Measurements from ENCODE around the gene RHOT2. TPM values are rescaled to one million over a fixed set of nuclear protein-coding genes. Genes with fewer than 3 reads are reported as not detected.

Gene RHOT2
- polyA plus RNA-seq (ENCODE audit: low read depth in 6 of 6) = 10 to 100 TPM; 22.1 to 49.1 (median 35.0) TPM

GRCh38 chr16:667780-668518 lies at the start of gene RHOT2:
Gene RHOT2 (plus strand): TSS chr16:668132. CDS start chr16:668200, 68 bp downstream.
- Mint-ChIP-seq H3K4me1 (peaks cover 6 to 8% (median 7%) of the 10 kb centered on the region in 3 donors), H3K9me3 (no peaks in the 10 kb centered on the region), H3K27me3 (no peaks in the 10 kb centered on the region), H3K36me3 (no peaks in the 10 kb centered on the region), H3K4me3 (peak within 1 kb of the TSS; percentile 79 to 92 (median 82)), H3K27ac (peak within 1 kb of the TSS in 5 of 6 donors; percentile 63 to 95 (median 71))
- ATAC-seq (ENCODE audit: low read depth in 2 of 2) (peak; percentile 96 to 97), DNase-seq (peak; percentile 95)

GRCh38 chr16:619476-620100 lies 48.3 kb upstream of the RHOT2 start:
- Mint-ChIP-seq H3K4me1 (peaks cover 6 to 10% (median 8%) of the 10 kb centered on the region in 3 donors), H3K9me3 (no peaks in the 10 kb centered on the region), H3K36me3 (no peaks in the 10 kb centered on the region), H3K4me3 (no peak overlapping the region), H3K27ac (no peak overlapping the region), H3K27me3 (no peaks in the 10 kb centered on the region)
- DNase-seq (no peak), ATAC-seq (ENCODE audit: low read depth in 2 of 2) (no peak)

DNA sequence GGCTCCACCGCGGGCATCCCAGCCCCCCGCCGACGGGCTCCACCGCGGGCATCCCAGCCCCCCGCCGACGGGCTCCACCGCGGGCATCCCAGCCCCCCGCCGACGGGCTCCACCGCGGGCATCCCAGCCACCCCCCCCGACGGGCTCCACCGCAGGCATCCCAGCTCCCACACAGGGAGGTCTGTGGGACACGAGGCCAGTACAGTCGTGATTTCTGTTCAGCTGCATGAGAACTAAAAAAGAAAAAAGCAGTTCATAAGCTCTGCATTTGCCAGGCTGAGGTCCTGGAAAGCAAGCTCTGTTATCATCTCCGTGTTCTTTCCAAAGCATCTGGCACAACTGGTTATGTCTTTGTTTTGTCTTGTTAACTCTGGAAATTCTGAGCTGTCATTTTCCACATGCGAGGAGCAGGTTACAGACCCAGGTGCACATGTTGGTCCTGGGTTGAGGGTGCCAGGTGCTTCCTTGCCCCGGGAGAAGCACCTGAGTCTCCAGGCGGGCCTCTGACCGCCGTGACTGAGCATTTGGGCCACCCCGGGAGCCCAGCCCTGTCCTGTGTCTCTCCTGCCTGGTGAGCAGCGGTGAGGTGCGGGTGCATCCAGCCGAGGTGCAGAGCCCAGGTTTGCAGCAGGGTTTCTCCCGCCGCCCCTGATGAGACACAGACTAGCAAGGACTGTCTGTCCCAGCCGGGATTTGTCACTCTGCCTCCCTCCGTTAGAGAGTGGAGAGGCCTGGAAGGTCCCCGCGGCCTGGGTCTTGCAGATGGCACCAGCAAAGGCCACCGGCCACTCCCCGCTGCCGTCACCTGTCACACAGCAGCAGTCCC lies 47.0 kb upstream of the RHOT2 start:
- Mint-ChIP-seq H3K4me1 (peaks cover 0 to 3% (median 0%) of the 10 kb centered on the region in 3 donors), H3K9me3 (no peaks in the 10 kb centered on the region), H3K27me3 (no peaks in the 10 kb centered on the region), H3K4me3 (no peak overlapping the region), H3K27ac (no peak overlapping the region), H3K36me3 (no peaks in the 10 kb centered on the region)
- DNase-seq (no peak), ATAC-seq (ENCODE audit: low read depth in 2 of 2) (no peak)

DNA sequence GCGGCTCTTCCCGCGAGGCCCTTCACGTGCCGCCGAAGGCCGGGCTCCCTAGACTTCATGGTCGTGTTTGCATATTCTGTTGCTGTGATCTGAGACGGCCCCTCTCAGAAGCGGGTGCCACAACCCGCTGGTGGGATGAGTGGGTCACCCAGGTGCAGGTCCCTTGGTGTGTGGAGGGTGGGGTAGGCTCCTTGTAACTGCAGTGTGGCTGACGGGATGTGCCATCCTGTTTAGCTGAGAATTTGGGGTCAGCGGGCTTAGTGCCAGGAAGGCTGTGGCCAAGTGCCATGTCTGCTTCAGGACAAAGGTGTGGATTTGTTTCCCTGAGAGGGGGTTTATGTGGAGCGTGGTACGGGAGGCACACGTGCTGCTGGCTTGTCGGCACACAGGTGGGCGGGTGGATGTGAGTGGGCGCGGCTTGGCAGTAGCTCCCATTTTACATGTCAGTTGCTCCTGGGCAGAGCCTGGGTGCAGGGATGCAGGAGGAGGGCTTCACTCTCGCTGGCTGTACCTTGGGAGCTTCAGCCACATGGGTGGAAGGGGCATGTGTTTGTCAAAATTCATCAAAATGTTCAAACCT lies 46.3 kb upstream of the RHOT2 start:
- Mint-ChIP-seq H3K9me3 (no peaks in the 10 kb centered on the region), H3K36me3 (no peaks in the 10 kb centered on the region), H3K4me1 (peaks cover 0 to 3% (median 0%) of the 10 kb centered on the region in 3 donors), H3K27ac (peak overlapping the region in 2 of 6 donors; percentile 3 to 81), H3K27me3 (no peaks in the 10 kb centered on the region), H3K4me3 (no peak overlapping the region)
- no peak for ATAC-seq (ENCODE audit: low read depth in 2 of 2)
- DNase-seq = no peak

DNA sequence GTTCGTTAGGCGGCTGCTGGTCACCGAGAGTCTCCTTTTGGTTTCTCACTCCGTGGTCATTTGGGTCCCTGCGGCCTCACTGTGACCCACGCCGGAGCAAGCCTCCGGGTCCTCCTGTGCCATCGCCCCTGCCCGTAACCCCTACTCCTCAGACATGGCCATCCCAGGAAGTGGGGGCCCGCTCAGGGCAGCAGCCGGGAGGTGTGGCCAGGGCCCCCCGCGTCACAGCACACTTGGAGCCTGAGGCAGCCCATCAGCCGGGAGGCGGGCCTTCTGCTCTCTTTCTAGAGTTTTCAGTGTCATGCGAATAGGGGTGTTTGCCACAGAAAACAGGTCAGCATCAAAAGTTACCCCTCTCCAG lies 45.0 kb upstream of the RHOT2 start:
- Mint-ChIP-seq H3K9me3 (no peaks in the 10 kb centered on the region), H3K27me3 (no peaks in the 10 kb centered on the region), H3K4me3 (no peak overlapping the region), H3K36me3 (no peaks in the 10 kb centered on the region), H3K4me1 (peaks cover 0 to 3% (median 0%) of the 10 kb centered on the region in 3 donors), H3K27ac (no peak overlapping the region)
- ATAC-seq (ENCODE audit: low read depth in 2 of 2) (no peak), DNase-seq (no peak)

DNA sequence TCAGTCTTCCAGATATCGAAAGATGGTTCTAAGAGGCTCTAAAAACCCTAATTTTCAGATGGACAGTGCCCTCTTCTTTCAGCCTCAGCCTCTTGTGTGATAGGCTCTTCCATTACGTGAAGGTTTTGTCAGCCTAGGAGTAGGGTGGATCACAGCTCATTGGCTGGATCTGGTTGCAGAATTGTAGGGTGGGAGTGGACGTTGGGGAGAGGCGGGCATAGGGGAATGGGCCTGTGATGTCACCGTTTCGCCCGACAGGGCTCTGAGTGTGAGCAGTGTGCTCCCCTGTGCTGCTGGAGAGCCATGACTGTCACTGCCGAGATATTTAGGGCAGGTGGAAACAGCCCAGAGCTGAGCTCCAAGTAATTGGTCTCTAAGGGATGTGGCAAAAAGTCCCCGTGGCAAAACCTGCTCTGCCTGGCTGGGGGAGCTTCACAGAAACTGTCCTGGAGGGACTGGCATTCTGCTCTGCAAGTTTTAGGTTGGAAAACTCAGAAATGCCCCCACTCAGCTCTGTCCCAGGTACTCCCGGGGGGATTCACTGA lies 43.3 kb upstream of the RHOT2 start:
- H3K4me3 Mint-ChIP-seq = no peak overlapping the region
- H3K4me1 Mint-ChIP-seq = peaks cover 0 to 3% (median 0%) of the 10 kb centered on the region in 3 donors
- no peaks in the 10 kb centered on the region for H3K27me3 Mint-ChIP-seq
- no peak for DNase-seq
- ATAC-seq (ENCODE audit: low read depth in 2 of 2) = no peak
- no peak overlapping the region for H3K27ac Mint-ChIP-seq
- H3K9me3 Mint-ChIP-seq = no peaks in the 10 kb centered on the region
- H3K36me3 Mint-ChIP-seq = no peaks in the 10 kb centered on the region

DNA sequence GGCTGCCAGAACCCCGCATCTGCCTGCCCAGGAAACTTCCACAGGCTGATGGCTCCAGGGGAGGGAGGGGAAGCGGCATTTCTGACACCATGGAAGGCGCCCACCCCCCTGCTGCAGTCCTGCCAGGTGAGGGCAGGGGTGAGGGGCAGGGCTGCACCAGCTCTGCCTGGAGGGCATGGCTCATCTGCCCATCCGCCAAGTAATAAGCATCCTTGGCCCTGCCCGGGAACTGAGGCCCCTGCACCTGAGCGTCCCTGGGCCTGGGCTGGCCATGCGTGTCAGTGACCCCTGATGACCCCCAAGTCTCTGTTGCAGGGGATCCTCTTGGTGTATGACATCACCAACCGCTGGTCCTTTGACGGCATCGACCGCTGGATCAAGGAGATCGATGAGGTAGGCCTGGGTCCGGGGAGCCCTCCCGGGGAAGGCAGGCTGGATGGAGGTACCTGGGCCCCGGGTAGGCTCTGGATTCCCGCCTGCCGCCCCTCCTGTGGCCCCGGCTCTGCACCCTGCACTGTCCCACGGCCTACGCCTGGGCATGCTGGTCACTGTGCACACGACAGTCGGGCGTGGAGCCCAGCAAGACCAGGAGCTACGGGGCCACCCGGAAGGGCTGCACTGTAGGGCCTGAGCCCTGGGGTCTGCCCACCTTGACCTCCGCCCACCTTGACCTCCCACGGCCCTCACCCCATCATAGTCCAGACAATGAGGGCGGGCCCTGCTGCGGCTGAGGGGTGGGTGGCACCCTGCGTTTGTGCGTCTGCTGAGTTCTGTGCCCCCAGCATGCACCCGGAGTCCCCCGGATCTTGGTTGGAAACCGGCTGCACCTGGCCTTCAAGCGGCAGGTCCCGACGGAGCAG lies 42.6 kb upstream of the RHOT2 start:
- H3K9me3 Mint-ChIP-seq = no peaks in the 10 kb centered on the region
- H3K36me3 Mint-ChIP-seq = no peaks in the 10 kb centered on the region

DNA sequence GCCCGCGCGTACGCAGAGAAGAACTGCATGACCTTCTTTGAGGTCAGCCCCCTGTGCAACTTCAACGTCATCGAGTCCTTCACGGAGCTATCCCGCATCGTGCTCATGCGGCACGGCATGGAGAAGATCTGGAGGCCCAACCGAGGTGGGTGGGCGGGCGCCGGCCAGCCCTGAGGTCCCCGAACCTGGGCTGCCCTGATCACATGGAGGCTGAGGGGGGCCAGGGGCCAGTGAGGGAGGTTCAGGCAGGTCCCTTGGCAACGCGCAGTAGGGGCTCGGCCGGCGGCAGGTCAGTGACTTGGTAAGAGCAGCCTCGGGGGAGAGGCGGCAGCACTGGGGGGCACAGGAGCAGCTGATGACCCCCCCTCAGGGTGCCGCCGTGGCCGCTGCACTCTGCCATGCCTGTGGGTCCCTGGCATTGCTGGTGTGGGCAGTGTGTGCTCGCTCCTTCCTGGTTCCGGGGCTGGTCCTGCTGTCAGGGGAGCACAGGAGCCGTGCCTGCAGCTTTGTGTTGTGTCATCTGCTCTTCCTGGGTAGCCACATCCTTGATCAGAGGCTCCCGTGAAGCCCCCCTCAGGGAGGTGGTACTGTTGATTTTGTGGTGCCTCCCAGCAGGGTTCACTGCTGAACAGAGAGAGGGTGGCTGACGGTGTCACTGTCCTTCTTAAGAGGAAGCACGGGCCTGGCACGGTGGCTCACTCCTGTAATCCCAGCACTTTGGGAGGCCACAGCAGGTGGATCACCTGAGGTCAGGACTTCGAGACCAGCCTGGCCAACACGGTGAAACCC lies 41.8 kb upstream of the RHOT2 start:
- DNase-seq (no peak), ATAC-seq (ENCODE audit: low read depth in 2 of 2) (no peak)
- peaks cover 0 to 3% (median 0%) of the 10 kb centered on the region in 3 donors for H3K4me1 Mint-ChIP-seq
- peak overlapping the region in 1 of 6 donors; percentile 59 for H3K27ac Mint-ChIP-seq
- no peaks in the 10 kb centered on the region for H3K36me3 Mint-ChIP-seq
- H3K9me3 Mint-ChIP-seq = no peaks in the 10 kb centered on the region
- no peaks in the 10 kb centered on the region for H3K27me3 Mint-ChIP-seq
- no peak overlapping the region for H3K4me3 Mint-ChIP-seq

More for the DNA sequence above, 42.6 kb upstream of the RHOT2 start:
- Mint-ChIP-seq H3K4me3 (no peak overlapping the region), H3K27me3 (no peaks in the 10 kb centered on the region), H3K4me1 (peaks cover 0 to 3% (median 0%) of the 10 kb centered on the region in 3 donors), H3K27ac (no peak overlapping the region)
- ATAC-seq (ENCODE audit: low read depth in 2 of 2) (no peak), DNase-seq (no peak)

- Mint-ChIP-seq H3K9me3 (no peaks in the 10 kb centered on the region), H3K27me3 (no peaks in the 10 kb centered on the region), H3K4me1 (no peaks in the 10 kb centered on the region), H3K36me3 (no peaks in the 10 kb centered on the region), H3K4me3 (no peak overlapping the region), H3K27ac (peak overlapping the region in 1 of 6 donors; percentile 59)
- ATAC-seq (ENCODE audit: low read depth in 2 of 2) = no peak
- no peak for DNase-seq
Measured at GRCh38 chr16:626787-627453, 41.0 kb upstream of the RHOT2 start.

DNA sequence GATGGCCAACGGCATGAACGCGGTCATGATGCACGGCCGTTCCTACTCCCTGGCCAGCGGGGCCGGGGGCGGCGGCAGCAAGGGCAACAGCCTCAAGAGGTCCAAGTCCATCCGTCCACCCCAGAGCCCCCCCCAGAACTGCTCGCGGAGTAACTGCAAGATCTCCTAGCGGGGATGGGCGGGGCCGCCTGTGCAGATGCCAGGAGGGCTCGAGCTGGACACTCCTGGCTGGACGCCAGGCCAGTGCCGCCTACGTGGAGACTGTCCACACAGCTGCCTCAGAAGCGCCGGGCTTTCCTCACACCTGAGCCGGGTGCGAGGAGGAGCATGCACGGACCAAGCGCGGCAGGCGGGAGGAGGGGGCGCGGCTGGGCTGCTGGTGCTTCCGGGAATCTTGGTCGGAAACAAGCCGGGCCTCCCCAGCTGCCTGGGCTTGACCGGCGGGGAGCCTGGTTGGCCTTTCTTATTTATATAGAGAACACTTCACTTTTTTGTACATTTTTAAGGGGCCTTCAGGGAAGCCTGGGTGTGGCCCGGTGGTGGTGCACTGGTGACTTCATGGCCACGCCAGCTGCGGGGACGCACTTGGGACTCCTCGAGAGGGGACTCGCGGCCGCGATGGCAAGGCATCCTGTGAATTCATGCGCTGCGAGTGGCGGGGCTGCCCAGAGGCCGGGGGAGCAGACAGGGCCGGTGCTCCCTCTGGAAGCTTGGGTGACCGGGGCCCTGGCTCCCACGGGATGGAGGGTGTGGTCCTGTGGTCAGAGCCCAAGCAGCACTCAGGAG lies 40.3 kb upstream of the RHOT2 start:
- DNase-seq = no peak
- no peaks in the 10 kb centered on the region for H3K36me3 Mint-ChIP-seq
- ATAC-seq (ENCODE audit: low read depth in 2 of 2) = no peak

More for the DNA sequence above, 40.3 kb upstream of the RHOT2 start:
- Mint-ChIP-seq H3K27ac (no peak overlapping the region), H3K27me3 (no peaks in the 10 kb centered on the region), H3K4me3 (no peak overlapping the region), H3K9me3 (no peaks in the 10 kb centered on the region), H3K4me1 (no peaks in the 10 kb centered on the region)
